ENCODE data around the gene TNFRSF12A.

- no peak for TF ChIP-seq EZH2 (IDR thresholded peaks at IDR 0.05; ENCODE audit: low read length)
- no peak for TF ChIP-seq CTCF (optimal IDR thresholded peaks at IDR 0.05 in 1 of 3, IDR thresholded peaks at IDR 0.05 in 1 of 3, conservative IDR thresholded peaks at IDR 0.05 in 1 of 3; ENCODE audit: extremely low read depth in 1 of 3, insufficient read depth in 2 of 3, low read length in 3 of 3)
Observed at GRCh38 chr16:3029491-3030221, 9.5 kb downstream of the TNFRSF12A start.
